CD8-positive, alpha-beta memory T cell (primary cell): Measurements from ENCODE around the gene ABCA1. TPM values are rescaled to one million over a fixed set of nuclear protein-coding genes. Genes with fewer than 3 reads are reported as not detected.
A peak's percentile ranks its signal among the peaks of the same experiment; 100 is the strongest.

Experiments
- CTCF ChIA-PET: fragments of 350-600 bp; sonication (Branson Sonifier 250); formaldehyde crosslinking; loops from one replicate; lab custom pipeline; 2021; ENCODE audit warnings: antibody characterized with exemption; lab: Charles Lee
- POLR2A ChIA-PET: fragments of 350-600 bp; sonication (Branson Sonifier 250); formaldehyde crosslinking; loops from one replicate; lab custom pipeline; 2021; ENCODE audit warnings: antibody characterized with exemption; lab: Charles Lee
- DNase-seq, 5 donors: peaks; one replicate each; pipeline versions ENCODE4 v3.0.0 to v3.0.0-alpha.2; 2020 to 2022; ENCODE audit warnings: mixed read lengths in 1 of 5
- H3K27ac ChIP-seq: one replicate; pipeline ENCODE4 v1.7.0; 2013; ENCODE audit warnings: low read depth, mild to moderate bottlenecking, low read length, moderate library complexity
- H3K27me3 ChIP-seq: 2 replicates; pipeline ENCODE4 v1.7.0; 2013; ENCODE audit warnings: low read length, mild to moderate bottlenecking; ENCODE audit not compliant: insufficient read depth, poor library complexity, severe bottlenecking
- H3K36me3 ChIP-seq: 2 replicates; pipeline ENCODE4 v1.7.0; 2013; ENCODE audit warnings: mild to moderate bottlenecking, low read length, moderate library complexity; ENCODE audit not compliant: insufficient read depth
- H3K4me1 ChIP-seq: 2 replicates; pipeline ENCODE4 v1.7.0; 2013; ENCODE audit warnings: mild to moderate bottlenecking, low read length, moderate library complexity; ENCODE audit not compliant: insufficient read depth
- H3K4me3 ChIP-seq: 2 replicates; pipeline ENCODE4 v1.7.0; 2013; ENCODE audit warnings: mild to moderate bottlenecking, low read length
- H3K9me3 ChIP-seq: 2 replicates; pipeline ENCODE4 v1.7.0; 2013; ENCODE audit warnings: mild to moderate bottlenecking, low read length
- H3K27ac Mint-ChIP-seq, 8 donors: one replicate each; pipeline ENCODE4 v1.8.0; 2020 to 2021; ENCODE audit warnings: mixed read lengths in 8 of 8, mild to moderate bottlenecking in 6 of 8, inconsistent platforms in 3 of 8, moderate library complexity in 3 of 8
- H3K27me3 Mint-ChIP-seq, 2 donors: one replicate each; pipeline ENCODE4 v1.8.0; 2020 to 2021; ENCODE audit warnings: mixed read lengths in 2 of 2, mild to moderate bottlenecking in 1 of 2, moderate library complexity in 1 of 2
- H3K36me3 Mint-ChIP-seq, 3 donors: one replicate each; pipeline ENCODE4 v1.8.0; 2020 to 2021; ENCODE audit warnings: mixed read lengths in 3 of 3, inconsistent platforms in 1 of 3, mild to moderate bottlenecking in 1 of 3
- H3K4me1 Mint-ChIP-seq, 3 donors: one replicate each; pipeline ENCODE4 v1.8.0; 2020 to 2021; ENCODE audit warnings: mixed read lengths in 3 of 3, inconsistent platforms in 1 of 3, mild to moderate bottlenecking in 1 of 3
- H3K4me3 Mint-ChIP-seq, 7 donors: one replicate each; pipeline ENCODE4 v1.8.0; 2020 to 2021; ENCODE audit warnings: mixed read lengths in 7 of 7, mild to moderate bottlenecking in 6 of 7, moderate library complexity in 4 of 7, inconsistent platforms in 2 of 7
- H3K9me3 Mint-ChIP-seq, 5 donors: one replicate each; pipeline ENCODE4 v1.8.0; 2020 to 2022; ENCODE audit warnings: mixed read lengths in 5 of 5, mild to moderate bottlenecking in 3 of 5, moderate library complexity in 2 of 5, inconsistent platforms in 1 of 5
- polyA plus RNA-seq: library from polyadenylated mRNA; unstranded; fragments of 300-500 nt; fragmentation: Illumina TruSeq; gene quantifications from one replicate; pipeline ENCODE4 v1.2.3, GENCODE V29; 2021
- total RNA-seq, 2 experiments: library from RNA; stranded (reverse); gene quantifications; one replicate each; pipeline ENCODE4 v1.2.3, GENCODE V29; 2021

Gene ABCA1
- total and polyA plus RNA-seq, 3 experiments from 2014 or later, result 0.83 to 0.89 TPM; not detected in 1

DNA sequence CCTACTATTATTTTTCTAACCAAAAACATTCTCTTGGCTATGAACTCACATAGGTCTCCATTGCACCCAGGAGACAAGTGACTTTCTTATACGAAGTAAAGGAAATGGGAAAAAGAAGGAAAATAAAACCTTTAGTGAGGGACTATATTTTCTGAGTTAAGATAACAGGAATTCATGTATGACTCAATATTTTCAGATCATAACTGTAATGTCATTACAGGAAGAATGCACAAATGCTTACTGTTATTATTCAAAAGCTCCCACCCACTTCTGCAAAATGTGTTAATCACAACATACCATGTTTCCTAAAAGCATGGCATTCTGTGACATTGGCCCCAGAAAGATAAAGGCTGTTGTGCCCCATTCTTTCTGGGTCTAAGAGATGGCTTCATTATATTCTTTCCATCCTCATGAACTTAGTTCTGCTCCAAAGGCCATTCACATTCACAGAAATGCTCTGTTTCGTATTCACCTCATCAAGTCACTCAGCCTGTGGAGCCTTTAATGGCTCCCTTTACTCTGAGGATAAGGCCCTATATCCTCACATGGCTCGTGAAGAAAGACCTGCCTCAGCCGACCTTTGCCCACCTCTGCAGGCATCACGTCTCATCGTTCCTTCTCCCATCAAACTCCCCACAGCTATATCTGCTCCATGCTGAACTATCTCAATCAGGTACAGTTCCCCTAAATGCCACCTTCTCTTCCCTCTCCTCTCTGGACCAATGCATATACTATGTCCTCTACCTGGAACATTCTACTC lies 77.0 kb downstream of the ABCA1 start:
- H3K36me3 ChIP-seq, result no peaks in the 10 kb centered on the region
- no peaks in the 10 kb centered on the region for H3K27me3 ChIP-seq
- Mint-ChIP-seq H3K27me3 (peaks cover 3 to 12% of the 10 kb centered on the region in 2 donors), H3K4me1 (no peaks in the 10 kb centered on the region), H3K4me3 (no peak overlapping the region), H3K9me3 (no peaks in the 10 kb centered on the region), H3K27ac (peak overlapping the region in 1 of 8 donors; percentile 18), H3K36me3 (peaks cover 0 to 2% (median 0%) of the 10 kb centered on the region in 3 donors)
- H3K9me3 ChIP-seq, result no peaks in the 10 kb centered on the region
- H3K27ac ChIP-seq, result no peak overlapping the region
- no peaks in the 10 kb centered on the region for H3K4me1 ChIP-seq
- CTCF ChIA-PET, result no interaction called here
- H3K4me3 ChIP-seq, result no peak overlapping the region
- DNase-seq, result no peak
- POLR2A ChIA-PET, result no interaction called here

DNA sequence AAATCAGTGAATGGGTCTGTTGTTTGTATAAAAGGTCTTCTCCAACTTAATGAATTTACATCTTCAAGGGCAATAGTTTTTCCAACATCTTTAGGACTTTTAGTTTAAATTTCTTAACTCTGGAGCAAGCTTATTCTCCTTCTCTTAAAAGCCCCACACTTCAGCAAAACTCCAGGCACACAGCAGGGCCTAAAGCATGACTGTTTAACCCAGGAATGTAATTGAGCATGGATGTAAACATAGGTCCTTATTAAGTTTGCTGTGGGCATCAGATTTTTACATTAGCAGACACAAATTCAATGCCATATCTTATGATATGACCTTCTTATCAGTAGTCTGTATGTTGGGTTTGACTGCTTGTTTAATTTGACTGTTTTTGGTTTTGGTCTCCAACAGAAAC lies 78.9 kb downstream of the ABCA1 start:
- Mint-ChIP-seq H3K27ac (no peak overlapping the region), H3K36me3 (no peaks in the 10 kb centered on the region), H3K9me3 (no peaks in the 10 kb centered on the region), H3K4me1 (no peaks in the 10 kb centered on the region), H3K27me3 (peaks cover 3 to 9% of the 10 kb centered on the region in 2 donors), H3K4me3 (no peak overlapping the region)
- POLR2A ChIA-PET, result no interaction called here
- Histone ChIP-seq H3K36me3 (no peaks in the 10 kb centered on the region), H3K27ac (no peak overlapping the region), H3K4me1 (no peaks in the 10 kb centered on the region), H3K4me3 (no peak overlapping the region), H3K27me3 (no peaks in the 10 kb centered on the region), H3K9me3 (no peaks in the 10 kb centered on the region)
- CTCF ChIA-PET, result no interaction called here
- no peak for DNase-seq

DNA sequence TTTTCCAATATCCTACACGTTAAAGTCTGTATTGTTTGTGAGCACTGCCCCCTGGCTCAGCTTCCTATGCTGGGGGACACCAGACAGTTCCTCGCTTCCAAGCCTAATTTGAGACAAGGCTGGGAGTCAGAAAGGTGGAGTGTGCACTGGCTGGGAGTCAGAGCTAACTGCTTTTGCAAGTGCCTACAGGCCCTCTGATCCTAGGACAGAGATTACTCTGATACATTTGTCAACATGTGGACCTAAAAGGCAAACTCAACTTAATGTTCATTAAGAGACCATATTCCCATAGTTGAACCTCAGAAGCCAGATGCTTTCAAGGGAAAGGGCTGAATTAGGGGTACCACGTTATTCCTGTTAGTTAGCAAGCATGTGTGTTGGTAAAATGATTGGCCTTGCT lies 83.2 kb downstream of the ABCA1 start:
- H3K27ac ChIP-seq, result no peak overlapping the region
- H3K4me1 ChIP-seq, result no peaks in the 10 kb centered on the region
- no peak overlapping the region for H3K4me3 ChIP-seq
- no peaks in the 10 kb centered on the region for H3K9me3 Mint-ChIP-seq
- H3K4me1 Mint-ChIP-seq, result no peaks in the 10 kb centered on the region
- no peak overlapping the region for H3K27ac Mint-ChIP-seq
- H3K27me3 ChIP-seq, result no peaks in the 10 kb centered on the region
- no peaks in the 10 kb centered on the region for H3K9me3 ChIP-seq
- peaks cover 0 to 3% (median 0%) of the 10 kb centered on the region in 3 donors for H3K36me3 Mint-ChIP-seq
- no peak overlapping the region for H3K4me3 Mint-ChIP-seq
- ChIA-PET CTCF (no interaction called here), POLR2A (no interaction called here)
- H3K36me3 ChIP-seq, result no peaks in the 10 kb centered on the region
- no peak for DNase-seq
- H3K27me3 Mint-ChIP-seq, result peaks cover 4 to 5% of the 10 kb centered on the region in 2 donors

DNA sequence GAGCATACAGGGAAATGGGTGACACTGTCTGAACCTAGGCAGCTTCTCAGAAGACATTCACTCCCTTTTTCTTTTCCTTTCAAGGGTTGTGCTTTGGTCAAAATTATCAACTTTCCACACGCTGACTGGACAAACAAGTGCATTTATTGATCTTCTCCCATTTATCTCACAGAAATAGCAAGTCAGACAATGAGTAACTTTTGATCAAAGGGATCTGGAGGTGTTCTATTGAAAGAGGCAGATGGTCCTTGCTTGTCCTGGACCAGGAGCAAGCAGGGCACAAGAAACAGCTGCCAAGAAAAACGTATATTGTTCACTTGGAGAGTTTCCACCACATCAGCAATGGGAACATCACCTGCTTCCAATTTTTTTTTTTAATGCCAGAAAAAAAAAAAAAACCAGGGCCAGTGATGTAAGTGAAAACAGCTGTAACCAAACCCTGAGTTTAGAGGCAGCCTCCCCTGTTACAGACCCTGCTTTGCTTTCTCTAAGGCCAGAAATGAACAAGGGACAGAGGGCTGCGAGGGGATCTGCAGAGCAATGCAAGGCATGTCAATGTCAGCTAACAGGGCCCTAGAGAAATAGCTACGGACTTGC lies 84.2 kb downstream of the ABCA1 start:
- no peak overlapping the region for H3K27ac Mint-ChIP-seq

DNA sequence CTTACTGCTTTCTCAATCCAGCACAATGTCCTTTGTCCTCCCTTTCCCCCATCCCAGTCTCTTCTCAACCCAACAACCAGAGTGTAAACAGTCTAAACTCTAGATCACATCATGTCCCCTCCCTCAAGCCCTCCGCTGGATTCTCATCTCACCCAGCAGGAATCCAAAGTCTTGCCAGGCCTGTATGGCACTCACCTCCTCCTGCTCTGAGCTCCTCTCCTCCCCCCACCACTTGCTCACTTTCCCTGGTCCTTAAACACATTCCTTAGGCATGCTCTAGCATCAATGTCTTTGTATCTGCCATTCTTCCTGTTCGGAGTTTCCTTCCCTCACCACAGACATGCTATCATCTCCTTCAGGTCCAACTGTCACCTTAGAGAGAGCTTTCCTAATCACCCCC lies 85.3 kb downstream of the ABCA1 start:
- no peak overlapping the region for H3K27ac Mint-ChIP-seq
- peaks cover 0 to 3% (median 0%) of the 10 kb centered on the region in 3 donors for H3K36me3 Mint-ChIP-seq
- no peaks in the 10 kb centered on the region for H3K4me1 Mint-ChIP-seq
- POLR2A ChIA-PET, result no interaction called here
- CTCF ChIA-PET, result no interaction called here
- no peaks in the 10 kb centered on the region for H3K9me3 Mint-ChIP-seq
- Histone ChIP-seq H3K4me1 (no peaks in the 10 kb centered on the region), H3K36me3 (no peaks in the 10 kb centered on the region), H3K9me3 (no peaks in the 10 kb centered on the region), H3K27me3 (no peaks in the 10 kb centered on the region), H3K27ac (no peak overlapping the region), H3K4me3 (no peak overlapping the region)
- no peak overlapping the region for H3K4me3 Mint-ChIP-seq
- peaks cover under 1 to 4% of the 10 kb centered on the region in 2 donors for H3K27me3 Mint-ChIP-seq
- no peak for DNase-seq

More for the DNA sequence above, 84.2 kb downstream of the ABCA1 start:
- Histone ChIP-seq H3K4me1 (no peaks in the 10 kb centered on the region), H3K27ac (no peak overlapping the region), H3K36me3 (no peaks in the 10 kb centered on the region), H3K4me3 (no peak overlapping the region), H3K9me3 (no peaks in the 10 kb centered on the region), H3K27me3 (no peaks in the 10 kb centered on the region)
- no peak overlapping the region for H3K4me3 Mint-ChIP-seq
- ChIA-PET CTCF (no interaction called here), POLR2A (no interaction called here)
- DNase-seq, result no peak
- peaks cover 0 to 3% (median 0%) of the 10 kb centered on the region in 3 donors for H3K36me3 Mint-ChIP-seq
- H3K27me3 Mint-ChIP-seq, result peaks cover 1 to 5% of the 10 kb centered on the region in 2 donors
- H3K9me3 Mint-ChIP-seq, result no peaks in the 10 kb centered on the region
- H3K4me1 Mint-ChIP-seq, result no peaks in the 10 kb centered on the region

DNA sequence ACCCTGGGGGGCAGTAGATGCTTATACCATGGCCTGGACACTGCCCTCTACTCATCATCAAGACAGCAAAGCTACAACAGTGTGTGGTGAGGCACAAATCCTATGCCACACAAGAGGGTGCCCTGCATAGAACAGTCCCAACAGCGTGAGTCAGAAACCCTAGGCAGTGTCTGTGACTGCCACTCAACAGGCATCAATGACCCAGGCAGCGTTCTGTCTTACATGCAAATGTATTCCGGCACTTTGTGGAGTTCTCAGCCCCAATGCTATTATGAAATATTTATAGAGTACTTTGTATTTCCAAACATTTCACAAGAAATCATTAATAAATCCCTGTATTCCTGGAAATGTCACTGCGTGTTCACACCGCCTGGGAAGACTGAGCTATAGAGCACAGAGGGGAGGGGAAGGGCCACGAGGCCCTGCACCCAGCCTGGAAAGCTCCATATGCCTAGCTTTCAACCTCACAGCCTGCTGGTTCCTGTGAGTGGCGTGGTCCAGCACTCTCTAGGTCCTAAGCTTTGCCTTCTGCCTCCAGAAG lies 86.3 kb downstream of the ABCA1 start:
- H3K36me3 ChIP-seq, result no peaks in the 10 kb centered on the region
- no peaks in the 10 kb centered on the region for H3K9me3 Mint-ChIP-seq
- H3K4me3 Mint-ChIP-seq, result no peak overlapping the region
- POLR2A ChIA-PET, result no interaction called here
- H3K4me3 ChIP-seq, result no peak overlapping the region
- DNase-seq, result no peak
- no peaks in the 10 kb centered on the region for H3K4me1 ChIP-seq
- CTCF ChIA-PET, result interaction anchor here (1.2 kb wide), 1 partner anchor 12 kb away, joined by 5 read pairs; no protein-coding TSS in a partner anchor
- no peaks in the 10 kb centered on the region for H3K4me1 Mint-ChIP-seq
- H3K9me3 ChIP-seq, result no peaks in the 10 kb centered on the region
- H3K36me3 Mint-ChIP-seq, result peaks cover 0 to 3% (median 2%) of the 10 kb centered on the region in 3 donors
- H3K27me3 Mint-ChIP-seq, result peaks cover 2 to 5% of the 10 kb centered on the region in 2 donors
- H3K27ac ChIP-seq, result no peak overlapping the region
- no peaks in the 10 kb centered on the region for H3K27me3 ChIP-seq
- H3K27ac Mint-ChIP-seq, result no peak overlapping the region

DNA sequence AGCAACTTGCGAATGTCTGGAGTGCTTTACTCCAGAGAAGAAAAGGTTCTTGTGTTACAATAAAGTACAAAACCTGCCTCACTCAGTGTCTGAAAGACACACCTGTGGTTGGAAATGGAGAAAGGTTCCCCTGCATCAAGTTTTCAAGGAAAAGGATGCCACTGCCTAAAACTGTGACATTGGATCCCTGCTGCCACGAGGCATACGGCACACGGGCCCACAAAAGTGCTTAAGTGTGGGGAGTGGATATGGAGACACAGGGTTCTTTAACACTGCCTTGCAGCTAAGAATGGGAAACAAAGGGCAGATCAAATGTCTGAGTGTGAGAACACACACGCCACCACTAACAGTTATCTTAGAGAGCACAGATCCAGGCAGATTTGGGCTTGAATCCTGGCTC lies 89.0 kb downstream of the ABCA1 start:
- no peaks in the 10 kb centered on the region for H3K9me3 ChIP-seq
- H3K4me1 ChIP-seq, result no peaks in the 10 kb centered on the region
- Mint-ChIP-seq H3K4me3 (no peak overlapping the region), H3K27me3 (peaks cover 2 to 5% of the 10 kb centered on the region in 2 donors), H3K27ac (no peak overlapping the region), H3K36me3 (peaks cover 0 to 3% (median 2%) of the 10 kb centered on the region in 3 donors), H3K4me1 (peaks cover 0 to 5% (median 0%) of the 10 kb centered on the region in 3 donors), H3K9me3 (no peaks in the 10 kb centered on the region)
- H3K27ac ChIP-seq, result no peak overlapping the region
- H3K4me3 ChIP-seq, result no peak overlapping the region
- no peaks in the 10 kb centered on the region for H3K27me3 ChIP-seq
- POLR2A ChIA-PET, result no interaction called here
- no peaks in the 10 kb centered on the region for H3K36me3 ChIP-seq
- CTCF ChIA-PET, result no interaction called here
- no peak for DNase-seq

DNA sequence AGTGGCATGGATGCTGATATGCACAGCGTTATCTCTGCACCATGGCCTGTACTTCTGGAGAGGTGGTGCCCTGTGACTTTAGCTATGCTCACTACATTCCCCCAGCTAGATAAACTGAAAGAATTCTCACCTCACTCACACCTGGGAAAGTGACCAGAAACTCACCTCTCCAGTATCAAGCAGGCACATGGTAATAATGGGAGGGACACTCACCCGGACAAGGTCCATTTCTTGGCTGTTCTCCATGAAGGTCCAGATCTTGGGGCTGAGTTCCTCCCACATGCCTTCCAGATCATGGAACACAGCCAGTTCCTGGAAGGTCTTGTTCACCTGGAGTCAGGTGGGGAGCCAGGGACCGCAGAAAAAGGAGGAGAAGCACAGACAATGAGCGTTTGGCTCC lies 91.2 kb downstream of the ABCA1 start:
- Mint-ChIP-seq H3K27me3 (peaks cover 2 to 5% of the 10 kb centered on the region in 2 donors), H3K4me1 (peaks cover 0 to 5% (median 0%) of the 10 kb centered on the region in 3 donors)
- DNase-seq, result no peak

More for the DNA sequence above, 91.2 kb downstream of the ABCA1 start:
- H3K36me3 ChIP-seq, result no peaks in the 10 kb centered on the region
- no peaks in the 10 kb centered on the region for H3K9me3 ChIP-seq
- ChIA-PET CTCF (no interaction called here), POLR2A (no interaction called here)
- Mint-ChIP-seq H3K4me3 (no peak overlapping the region), H3K9me3 (no peaks in the 10 kb centered on the region), H3K27ac (no peak overlapping the region), H3K36me3 (peaks cover 0 to 2% (median 2%) of the 10 kb centered on the region in 3 donors)
- no peaks in the 10 kb centered on the region for H3K27me3 ChIP-seq
- no peak overlapping the region for H3K4me3 ChIP-seq
- H3K27ac ChIP-seq, result no peak overlapping the region
- no peaks in the 10 kb centered on the region for H3K4me1 ChIP-seq
